DMS53 treated with DMSO at 0.1 percent for 48 hours (cell line): ENCODE measurements around the gene C19orf12.
"Not testable (repeated sequence)": the region's sequence is repeated elsewhere in the genome, so short reads cannot be mapped to it uniquely, and the experiment has no call there.

Experiments used
- DNase-seq: peaks from one replicate; lab custom pipeline; 2025; ENCODE audit not compliant: unreplicated experiment; lab: John Stamatoyannopoulos, UW

C19orf12 gene

DNA sequence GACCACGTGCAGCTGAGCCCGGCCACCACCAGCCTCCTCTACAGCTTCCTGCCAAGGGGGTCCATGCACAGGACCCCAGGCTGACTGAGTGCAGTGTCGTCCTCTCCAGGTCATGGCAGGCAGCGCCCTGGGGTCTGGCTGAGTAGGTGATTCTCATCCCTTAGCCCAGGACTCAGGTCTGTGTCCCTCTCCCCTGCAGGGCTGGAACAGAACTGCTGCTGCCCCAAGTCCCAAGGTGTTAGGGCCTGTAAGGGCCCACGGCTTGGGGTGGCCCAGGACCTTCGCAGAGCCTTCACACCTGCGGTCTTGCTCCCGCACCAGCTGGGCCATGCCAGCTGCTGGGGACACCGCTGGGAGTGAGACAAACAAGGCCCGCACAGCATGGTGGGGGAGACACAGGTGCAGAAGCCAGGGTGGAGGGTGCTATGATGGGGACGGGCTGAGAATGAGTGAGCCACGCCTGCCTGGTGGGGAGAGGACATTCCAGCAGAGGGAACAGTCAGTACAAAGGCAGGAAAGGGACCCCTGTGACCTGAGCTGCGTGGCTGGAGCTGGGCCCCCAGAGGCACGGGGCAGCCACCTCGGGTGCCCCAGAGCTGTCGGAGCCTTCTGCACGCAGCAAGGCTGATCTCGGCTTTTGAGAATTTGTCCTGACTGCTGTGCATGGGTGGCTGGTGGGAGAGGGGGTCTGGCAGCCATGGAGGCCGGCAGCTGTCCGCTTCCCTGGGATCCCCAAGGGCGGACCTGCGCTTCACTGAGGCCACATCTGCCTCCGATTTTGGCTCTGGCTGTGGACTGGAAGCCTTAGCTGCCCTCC lies 37.9 kb downstream of the C19orf12 start:
- DNase-seq, result no peak

DNA sequence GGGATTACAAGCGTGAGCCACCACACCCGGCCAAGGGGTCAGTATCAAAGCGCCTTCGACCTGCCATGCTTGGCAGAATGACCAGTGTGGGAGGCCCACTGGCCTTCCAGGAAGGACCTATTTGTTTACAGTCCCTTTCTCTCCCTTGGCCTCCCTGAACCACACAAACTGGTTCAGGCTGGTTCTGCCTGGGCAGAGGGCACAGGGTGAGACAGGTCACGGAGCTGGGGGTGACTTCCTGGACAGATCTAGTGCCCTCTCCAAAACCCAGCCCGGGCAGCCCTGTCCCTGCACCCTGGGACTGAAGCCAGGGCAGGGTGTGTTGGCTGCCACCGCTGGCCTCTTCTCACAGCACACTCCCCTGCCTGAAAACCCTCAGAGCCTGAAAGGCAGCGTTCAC lies 38.5 kb downstream of the C19orf12 start:
- no peak for DNase-seq

GRCh38 chr19:29675650-29676186 lies 39.3 kb downstream of the C19orf12 start:
- no peak for DNase-seq

- no peak for DNase-seq
These were observed 39.9 kb downstream of the C19orf12 start for GRCh38 chr19:29675120-29675649.

GRCh38 chr19:29674374-29675119 lies 40.5 kb downstream of the C19orf12 start:
- no peak for DNase-seq

DNA sequence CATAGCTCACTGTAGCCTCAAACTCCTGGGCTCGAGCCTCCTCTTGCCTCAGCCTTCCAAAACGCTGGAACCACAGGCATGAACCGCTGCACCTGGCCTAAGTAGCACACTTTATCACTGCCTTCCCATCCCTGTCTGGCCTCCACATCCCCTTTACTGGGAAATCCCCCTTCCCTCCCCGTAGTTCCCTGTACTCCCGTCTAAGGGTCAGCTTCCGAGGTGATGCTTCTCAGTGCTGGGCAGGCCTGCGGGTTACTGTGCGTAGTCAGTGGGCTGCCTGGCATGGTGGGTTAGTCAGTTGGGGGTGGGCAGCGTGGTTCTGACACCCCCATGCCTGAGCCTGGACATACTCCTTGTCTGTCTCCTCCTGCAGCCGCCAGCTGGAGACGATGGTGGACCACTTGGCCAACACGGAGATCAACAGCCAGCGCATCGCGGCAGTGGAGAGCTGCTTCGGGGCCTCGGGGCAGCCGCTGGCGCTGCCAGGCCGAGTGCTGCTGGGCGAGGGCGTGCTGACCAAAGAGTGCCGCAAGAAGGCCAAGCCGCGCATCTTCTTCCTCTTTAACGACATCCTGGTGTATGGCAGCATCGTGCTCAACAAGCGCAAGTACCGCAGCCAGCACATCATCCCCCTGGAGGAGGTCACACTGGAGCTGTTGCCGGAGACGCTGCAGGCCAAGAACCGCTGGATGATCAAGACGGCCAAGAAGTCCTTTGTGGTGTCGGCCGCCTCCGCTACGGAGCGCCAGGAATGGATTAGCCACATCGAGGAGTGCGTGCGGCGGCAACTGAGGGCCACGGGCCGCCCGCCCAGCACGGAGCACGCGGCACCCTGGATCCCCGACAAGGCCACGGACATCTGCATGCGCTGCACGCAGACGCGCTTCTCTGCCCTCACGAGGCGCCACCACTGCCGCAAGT lies 41.4 kb downstream of the C19orf12 start:
- DNase-seq, result no peak

GRCh38 chr19:29672933-29673336 lies 42.1 kb downstream of the C19orf12 start:
- DNase-seq, result no peak

DNA sequence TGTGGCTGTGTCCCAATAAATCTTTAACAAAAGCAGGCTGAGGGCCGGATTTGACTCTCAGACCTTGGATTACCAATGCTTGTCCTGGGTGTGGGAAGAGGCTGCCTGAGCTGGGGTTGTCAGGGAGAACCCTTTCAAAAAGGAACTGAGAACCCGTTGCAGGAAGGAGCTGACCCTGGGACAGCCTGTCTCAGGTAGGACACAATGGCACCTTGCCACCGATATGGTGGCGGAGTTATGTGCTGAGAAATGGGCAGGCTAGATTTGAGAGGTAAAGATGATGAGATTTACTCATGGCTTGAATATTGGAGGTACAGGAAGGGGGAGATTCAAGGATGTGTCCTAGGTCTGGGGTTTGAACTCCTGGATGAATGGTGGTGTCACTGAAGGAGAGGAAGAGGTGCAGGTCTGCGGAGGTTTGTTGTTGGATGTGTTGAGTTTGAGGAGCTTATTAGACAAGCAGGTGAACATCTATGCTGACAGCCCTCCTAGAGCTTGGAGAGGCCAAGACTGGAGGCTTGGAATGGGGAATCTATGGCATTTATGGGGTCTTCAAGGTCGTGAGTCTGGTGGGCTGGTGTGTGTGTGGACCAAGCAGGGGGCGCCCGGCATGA lies 42.6 kb downstream of the C19orf12 start:
- no peak for DNase-seq

DNA sequence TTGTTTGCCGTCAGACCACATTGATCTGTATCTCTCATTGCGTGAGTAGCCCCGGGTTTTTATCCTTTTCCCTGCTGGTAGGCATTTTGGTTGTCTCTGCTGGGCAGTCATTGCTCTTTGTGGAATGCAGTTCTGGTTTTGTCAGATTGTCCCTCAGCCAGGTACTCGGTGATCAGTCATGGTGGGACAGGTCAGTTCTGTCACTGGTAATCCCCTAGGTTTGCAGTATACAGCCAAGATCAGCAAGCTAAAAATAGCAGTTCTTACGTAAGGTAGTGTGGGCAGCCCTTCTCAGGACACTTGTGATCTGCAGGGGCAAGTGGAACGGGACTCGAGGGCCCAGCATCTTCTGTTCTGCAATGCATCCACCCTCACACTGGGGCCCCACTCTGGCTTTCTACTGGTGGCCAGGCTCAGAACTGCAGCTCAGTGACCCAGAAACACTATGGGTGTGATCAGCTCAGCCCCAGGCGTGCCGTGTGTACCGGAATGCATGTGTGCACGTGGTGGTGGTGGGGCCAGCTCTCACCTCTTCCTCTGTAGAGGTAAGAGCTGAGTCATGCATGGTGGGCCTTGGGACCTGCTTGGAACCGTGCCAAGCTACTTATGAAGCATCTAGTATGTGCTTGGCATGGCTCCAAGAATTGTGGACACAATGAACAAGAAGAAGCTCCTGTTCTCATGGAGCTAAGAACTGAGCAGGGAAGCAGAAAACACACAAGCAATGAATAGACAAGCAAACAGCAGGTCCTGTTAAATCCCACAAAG lies 43.5 kb downstream of the C19orf12 start:
- DNase-seq, result no peak

GRCh38 chr19:29671026-29671392 lies 44.1 kb downstream of the C19orf12 start:
- not testable (repeated sequence) for DNase-seq

DNA sequence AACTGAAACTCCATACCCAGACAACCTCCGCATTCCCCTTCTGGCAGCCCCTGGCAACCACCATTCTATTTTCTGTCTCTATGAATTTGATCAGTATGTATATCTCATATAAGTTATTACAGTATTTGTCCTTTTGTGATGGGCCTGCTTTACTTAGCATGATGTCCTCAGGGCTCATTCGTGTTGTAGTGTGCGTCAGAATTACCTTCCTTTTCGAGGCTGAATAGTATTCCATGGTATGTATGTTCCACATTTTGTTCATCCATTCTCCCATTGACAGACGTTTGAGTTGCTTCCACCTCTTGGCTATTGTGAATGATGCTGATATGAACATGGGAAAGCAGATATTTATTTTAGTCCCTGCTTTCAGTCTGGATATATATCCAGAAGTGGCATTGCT lies 44.8 kb downstream of the C19orf12 start:
- no peak for DNase-seq

- DNase-seq, result no peak
These were observed 46.1 kb downstream of the C19orf12 start for GRCh38 chr19:29668746-29669609.

- DNase-seq, result no peak
These were observed 47.1 kb downstream of the C19orf12 start for GRCh38 chr19:29667901-29668341.

DNA sequence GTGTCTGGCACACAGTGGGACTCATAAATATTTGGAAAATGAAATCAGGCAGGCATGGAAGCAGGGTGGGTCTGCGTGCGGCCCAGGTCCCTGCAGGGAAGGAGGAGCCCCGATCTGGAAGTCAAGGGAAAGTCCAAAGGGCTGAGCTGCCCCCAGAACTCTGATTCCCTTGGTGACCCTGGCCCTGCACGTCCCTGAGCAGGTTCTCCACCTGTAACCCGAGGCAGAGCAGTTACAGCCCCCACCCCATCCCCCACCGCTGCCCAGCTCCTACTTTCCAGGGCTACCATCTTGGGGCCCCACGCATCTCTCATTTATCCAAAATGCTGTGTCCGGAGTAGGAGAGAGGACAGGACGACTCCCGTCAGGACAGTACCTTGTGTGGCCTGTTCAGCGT lies 47.7 kb downstream of the C19orf12 start:
- no peak for DNase-seq

DNA sequence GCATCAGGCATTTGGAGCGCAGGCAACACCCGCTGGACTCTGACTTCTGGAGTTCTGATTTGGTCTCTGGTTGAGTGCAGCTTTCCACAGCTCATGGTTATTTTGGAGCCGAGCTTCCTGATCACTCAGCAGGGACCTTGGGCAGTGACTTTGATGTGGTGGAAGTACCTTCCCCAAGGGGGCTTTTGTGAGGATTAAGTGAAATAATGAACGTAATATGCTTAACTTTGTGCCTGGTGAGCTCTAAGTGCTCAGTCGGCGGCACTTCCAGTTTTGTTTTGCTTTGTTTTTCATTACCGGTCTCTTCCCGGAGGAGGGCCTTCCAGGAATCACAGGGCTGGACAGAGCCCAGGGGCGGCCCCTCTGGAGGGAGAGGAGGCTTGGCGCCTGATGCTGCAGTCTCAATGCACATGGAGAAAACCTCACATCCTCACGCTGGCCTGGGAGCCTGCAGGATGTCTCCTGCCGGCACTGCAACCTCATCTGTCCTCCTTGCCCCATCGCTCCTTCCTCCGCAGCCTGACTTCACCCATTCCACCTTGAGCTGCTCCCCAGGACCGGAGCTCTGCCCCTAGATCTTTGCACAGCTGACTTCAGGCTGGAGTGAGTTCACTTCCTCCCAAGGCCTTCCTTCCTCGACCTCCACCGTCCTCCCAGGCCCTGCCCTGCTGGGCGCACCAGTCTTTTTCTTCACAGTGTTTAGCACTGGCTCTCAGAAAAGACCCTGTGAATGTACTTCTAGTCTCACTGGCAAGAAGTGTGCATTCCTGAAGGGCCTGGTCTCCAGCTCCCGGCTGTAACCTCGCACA lies 48.3 kb downstream of the C19orf12 start:
- DNase-seq, result no peak

GRCh38 chr19:29665826-29666577 lies 49.1 kb downstream of the C19orf12 start:
- no peak for DNase-seq

- DNase-seq, result peak; percentile 35
These were observed 49.7 kb downstream of the C19orf12 start, which contains the start of gene PLEKHF1 for GRCh38 chr19:29665215-29665825. Gene PLEKHF1 (plus strand): TSS chr19:29665461. CDS start chr19:29673840, 8,379 bp downstream.
